GM21360 (cell line): ENCODE results near the gene SLC16A5.
"Not testable (repeated sequence)": the region's sequence is repeated elsewhere in the genome, so short reads cannot be mapped to it uniquely, and the experiment has no call there.

Experiments used
- ATAC-seq: cut with Tn5 transposase; IDR thresholded peaks from one replicate; pipeline ENCODE4 v1.9.1; 2021; ENCODE audit warnings: mild to moderate bottlenecking, moderate library complexity; ENCODE audit not compliant: unreplicated experiment

Gene SLC16A5

GRCh38 chr17:75109407-75110233 lies 21.9 kb downstream of the SLC16A5 start, which contains the start of gene ARMC7:
ARMC7 (plus strand) TSS chr17:75109969; CDS start chr17:75110289, 320 bp downstream.
- ATAC-seq = peak; percentile 56

DNA sequence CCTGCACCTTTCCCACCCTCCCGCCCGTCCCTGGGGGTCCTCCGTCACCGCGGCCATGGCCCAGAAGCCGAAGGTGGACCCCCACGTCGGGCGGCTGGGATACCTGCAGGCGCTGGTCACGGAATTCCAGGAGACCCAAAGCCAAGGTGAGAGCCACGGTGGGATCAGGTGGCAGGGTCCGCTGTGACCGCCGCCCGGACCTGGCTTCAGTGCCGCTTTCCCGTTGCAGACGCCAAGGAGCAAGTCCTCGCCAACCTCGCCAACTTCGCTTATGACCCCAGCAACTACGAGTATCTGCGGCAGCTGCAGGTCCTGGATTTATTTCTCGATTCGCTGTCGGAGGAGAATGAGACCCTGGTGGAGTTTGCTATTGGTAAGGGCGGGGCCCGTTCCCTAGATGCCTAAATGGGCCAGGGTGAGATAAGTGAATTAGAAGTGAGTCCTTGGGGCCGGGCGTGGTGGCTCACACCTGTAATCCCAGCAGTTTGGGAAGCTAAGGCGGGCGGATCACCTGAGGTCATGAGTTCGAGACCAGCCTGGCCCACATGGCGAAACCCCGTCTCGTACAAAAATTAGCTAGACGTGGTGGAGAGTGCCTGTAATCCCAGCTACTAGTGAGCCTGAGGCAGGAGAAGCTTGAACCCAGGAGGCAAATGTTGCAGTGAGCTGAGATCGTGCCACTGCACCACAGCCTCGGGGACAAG lies 22.6 kb downstream of the SLC16A5 start:
- no peak for ATAC-seq

- ATAC-seq = no peak
Observed at GRCh38 chr17:75111777-75112335, 24.1 kb downstream of the SLC16A5 start.

GRCh38 chr17:75113798-75114551 lies 26.2 kb downstream of the SLC16A5 start:
- no peak for ATAC-seq

DNA sequence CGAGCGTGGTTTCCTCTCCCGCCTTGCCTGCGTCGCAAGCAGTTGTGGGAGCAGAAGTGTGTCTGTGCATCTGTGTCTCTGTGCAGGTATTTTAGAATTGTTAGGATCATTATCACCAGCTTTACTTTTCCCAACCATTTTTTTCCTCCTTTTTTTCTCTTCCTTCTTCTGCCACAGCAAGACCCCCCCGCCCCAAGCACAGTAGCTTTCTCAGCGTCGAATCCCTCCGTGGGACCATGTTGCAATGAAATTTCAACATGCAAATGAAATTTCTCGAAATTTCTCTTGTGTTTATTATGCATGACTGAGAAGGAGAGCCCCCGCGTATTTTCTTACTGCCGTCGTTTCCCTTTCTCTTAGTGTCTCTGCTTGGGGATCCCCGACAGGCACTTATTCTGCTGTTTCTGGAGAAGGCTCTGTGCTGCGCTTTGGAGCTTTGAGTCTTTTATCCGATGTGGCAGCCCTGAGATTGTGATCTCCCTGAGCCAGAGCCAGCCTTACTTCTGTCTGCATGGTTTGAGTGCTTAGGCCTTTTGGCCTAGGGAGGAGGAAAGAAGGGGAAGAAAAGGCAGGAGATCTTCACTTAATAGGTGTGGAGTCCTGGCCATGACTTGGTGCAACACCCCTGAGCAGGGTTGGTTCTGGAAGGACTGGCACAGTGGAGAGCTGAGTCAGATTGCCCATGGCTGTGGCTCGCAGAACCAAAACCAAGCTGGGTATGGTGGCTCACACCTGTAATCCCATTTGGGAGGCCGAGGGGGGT lies 27.0 kb downstream of the SLC16A5 start:
- no peak for ATAC-seq

GRCh38 chr17:75115555-75115954 lies 27.8 kb downstream of the SLC16A5 start:
- no peak for ATAC-seq

DNA sequence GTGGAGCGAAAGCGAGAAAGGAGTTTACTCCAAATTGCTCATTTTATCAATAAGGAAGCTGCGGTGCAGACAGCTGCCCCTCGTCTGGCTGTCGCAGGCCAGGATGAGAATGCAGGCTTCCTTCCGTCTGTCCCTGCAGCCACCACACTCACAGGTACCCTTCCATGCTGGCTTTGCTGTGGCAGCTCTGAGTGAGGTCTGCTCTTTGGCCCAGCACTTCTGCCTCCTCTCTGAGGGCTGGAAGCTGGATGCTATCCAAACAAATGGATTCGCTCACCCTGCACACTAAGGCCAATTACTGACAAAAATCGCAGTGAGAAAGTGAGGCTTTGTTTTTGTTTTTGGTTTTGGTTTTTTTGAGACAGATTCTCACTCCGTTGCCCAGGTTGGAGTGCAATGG lies 29.0 kb downstream of the SLC16A5 start:
- ATAC-seq = no peak

GRCh38 chr17:75118307-75118706 lies 30.6 kb downstream of the SLC16A5 start:
- ATAC-seq = no peak

DNA sequence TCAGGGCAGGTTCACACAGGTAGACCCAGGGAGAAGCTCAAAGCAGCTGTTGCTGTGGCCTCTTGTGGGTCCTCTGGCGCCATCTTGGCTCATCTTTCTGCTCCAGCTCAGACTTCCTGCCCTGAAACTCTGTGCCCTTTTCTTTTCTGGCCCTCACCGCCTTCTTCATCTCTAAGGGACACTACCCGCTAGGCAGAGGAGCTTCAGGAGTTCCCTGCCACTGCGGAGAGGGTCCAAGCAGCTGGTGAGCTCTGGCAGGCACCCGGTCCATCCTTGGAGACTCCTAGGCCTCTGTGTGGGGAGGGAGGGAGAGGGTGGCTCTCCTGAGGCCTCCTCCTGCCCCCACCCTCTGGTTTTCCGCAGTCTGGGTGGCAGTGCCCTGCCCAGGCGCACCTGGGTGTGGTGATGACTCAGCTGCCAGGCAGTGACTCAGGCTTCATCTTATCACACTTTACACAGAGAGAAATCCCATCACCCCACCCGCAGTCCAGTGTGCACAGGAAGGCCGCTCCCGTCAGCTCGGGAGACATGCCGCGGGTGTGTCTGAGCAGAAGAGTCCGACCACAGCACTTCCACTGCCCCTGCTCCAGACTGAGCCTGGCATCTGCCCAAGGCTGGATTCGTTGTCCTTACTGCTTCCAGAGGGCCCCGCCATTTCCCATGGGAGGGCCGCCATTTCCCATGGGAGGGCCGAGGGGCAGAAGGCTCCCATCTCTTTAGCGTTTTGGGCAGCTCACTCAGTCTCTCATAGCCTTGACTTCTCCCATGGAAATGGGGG lies 36.5 kb downstream of the SLC16A5 start:
- ATAC-seq = no peak

DNA sequence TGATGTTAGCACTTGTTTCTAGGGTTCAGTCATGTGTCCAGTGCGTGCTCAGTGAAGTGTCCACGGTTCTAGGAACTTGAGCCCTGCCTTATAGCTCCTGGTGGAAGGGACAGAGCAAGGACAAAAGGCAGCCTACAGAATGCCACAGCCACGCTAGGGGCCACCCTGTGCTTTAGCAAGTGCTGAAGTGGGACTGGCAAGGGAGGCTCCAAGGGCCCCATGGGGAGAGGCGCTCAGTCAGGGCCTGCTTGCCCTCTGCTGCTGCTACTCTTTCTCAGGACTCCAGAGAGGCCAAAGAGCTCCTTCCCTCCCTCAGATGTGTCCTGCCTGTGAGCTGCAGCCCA lies 37.0 kb downstream of the SLC16A5 start:
- ATAC-seq = no peak

DNA sequence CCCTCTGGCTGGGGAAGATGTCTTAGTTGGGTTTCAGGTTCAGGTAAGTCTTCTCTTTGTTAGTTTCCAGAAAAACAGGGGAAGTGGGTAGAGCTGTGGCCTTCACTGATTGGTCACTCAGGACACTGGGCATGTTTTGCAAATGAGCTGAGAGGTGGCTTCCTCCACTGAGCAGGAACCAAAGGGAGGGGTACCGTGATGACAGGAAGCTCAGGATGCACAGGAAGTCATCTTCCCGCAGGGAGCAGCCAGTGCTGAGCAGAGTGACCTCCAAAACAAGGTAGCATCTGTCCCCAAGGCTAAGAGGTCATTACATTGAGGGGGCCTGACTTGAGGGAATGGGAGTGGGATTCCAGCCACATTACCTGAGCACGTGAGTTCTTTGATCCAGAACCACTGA lies 38.2 kb downstream of the SLC16A5 start:
- no peak for ATAC-seq

DNA sequence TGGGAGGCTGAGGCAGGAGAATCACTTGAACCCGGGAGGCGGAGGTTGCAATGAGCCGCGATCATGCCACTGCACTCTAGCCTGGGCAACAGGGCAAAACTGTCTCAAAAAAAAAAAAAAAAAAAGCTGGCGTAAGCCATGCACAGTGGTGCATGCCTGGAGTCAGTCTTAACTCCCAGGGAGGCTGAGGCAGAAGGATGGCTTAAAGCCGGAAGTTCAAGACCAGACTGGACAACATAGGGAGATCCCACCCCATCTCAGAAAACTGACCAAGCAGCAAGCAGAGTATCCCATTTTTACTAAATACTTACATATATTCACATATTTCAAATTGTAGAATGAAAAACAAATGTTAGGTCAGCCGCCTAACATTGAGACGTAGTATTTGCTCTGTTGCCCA lies 39.2 kb downstream of the SLC16A5 start:
- no peak for ATAC-seq

GRCh38 chr17:75127936-75128335 lies 40.2 kb downstream of the SLC16A5 start:
- not testable (repeated sequence) for ATAC-seq

DNA sequence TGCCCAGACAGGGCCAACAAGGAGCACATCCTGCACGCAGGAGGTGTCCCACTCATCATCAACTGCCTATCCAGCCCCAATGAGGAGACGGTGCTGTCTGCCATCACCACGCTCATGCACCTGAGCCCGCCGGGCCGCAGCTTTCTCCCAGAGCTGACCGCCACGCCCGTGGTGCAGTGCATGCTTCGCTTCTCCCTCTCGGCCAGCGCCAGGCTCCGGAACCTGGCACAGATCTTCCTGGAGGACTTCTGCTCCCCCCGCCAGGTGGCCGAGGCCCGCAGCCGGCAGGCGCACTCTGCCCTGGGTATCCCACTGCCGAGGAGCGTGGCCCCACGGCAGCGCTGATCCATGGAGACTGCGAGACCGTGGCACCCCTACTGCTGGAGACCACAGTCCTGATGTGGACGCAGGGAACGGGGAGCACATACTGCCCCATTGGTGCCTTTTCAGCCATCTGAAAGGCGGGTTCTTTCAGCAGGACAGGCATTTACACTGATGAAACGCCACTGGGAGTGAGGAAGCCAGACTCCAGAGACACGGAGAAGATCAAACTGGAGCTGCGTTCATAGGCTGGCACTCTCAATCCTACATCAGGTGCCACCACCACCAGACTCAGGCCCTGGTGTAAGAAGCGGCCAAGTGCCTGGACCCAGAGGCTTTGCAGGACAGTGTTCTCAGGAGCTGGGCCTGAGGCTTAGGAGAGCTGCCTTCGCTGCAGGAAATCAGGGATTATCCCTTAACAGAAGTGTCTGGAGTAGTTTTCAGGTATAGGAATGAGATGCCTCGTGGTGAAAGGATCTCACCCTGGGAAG lies 41.1 kb downstream of the SLC16A5 start:
- no peak for ATAC-seq

- ATAC-seq = no peak
Observed at GRCh38 chr17:75129576-75129975, 41.8 kb downstream of the SLC16A5 start.

DNA sequence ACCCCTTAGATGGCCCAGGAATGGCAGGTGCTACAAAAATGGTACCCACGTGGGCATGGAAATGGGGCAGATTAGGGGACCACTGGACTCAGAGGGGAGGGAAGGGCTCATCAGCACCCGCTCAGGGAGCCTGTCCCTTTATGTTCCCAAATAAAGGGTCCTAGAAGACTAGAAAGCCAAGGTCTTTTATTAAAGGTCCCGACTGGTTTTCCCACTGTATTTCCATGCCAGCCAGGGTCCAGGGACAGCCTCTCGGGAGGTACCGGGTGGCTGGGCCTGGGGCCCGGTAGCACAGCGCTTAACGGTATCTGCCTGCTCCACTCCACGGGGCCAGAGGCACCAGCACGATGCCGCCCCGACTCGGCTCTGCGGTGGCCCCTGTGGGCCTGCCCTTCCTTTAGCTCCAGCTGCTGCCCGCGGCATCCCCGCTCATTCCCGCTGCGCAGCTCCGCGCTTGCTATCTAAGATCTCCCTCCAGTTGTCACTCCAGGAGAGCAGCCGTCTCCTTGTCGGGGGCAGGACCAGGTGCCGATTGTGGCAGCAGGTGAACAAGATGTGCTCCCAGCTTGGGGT lies 42.4 kb downstream of the SLC16A5 start:
- ATAC-seq = no peak

GRCh38 chr17:75130632-75131277 lies 43.0 kb downstream of the SLC16A5 start:
- ATAC-seq = peak; percentile 25
